ENCODE data around the gene APOF.
"Not testable (repeated sequence)": the region's sequence is repeated elsewhere in the genome, so short reads cannot be mapped to it uniquely, and the experiment has no call there.

APOF gene

GRCh38 chr12:56332512-56333196 is 30.0 kb downstream of the APOF start:
- DNase-seq (ENCODE audit: low spot score), result no peak

- no peak for DNase-seq (ENCODE audit: low spot score)
Measured at GRCh38 chr12:56330936-56331490, 31.6 kb downstream of the APOF start.

GRCh38 chr12:56326533-56326932 is 36.1 kb downstream of the APOF start:
- no peak for DNase-seq (ENCODE audit: low spot score)

- DNase-seq (ENCODE audit: low spot score), result no peak
Measured at GRCh38 chr12:56326126-56326525, 36.5 kb downstream of the APOF start.

GRCh38 chr12:56324206-56324605 is 38.5 kb downstream of the APOF start:
- DNase-seq (ENCODE audit: low spot score), result no peak

GRCh38 chr12:56321610-56322009 is 41.0 kb downstream of the APOF start:
- not testable (repeated sequence) for DNase-seq (ENCODE audit: low spot score)

GRCh38 chr12:56321027-56321426 is 41.6 kb downstream of the APOF start:
- no peak for DNase-seq (ENCODE audit: low spot score)

- no peak for DNase-seq (ENCODE audit: low spot score)
Measured at GRCh38 chr12:56317675-56318074, 45.0 kb downstream of the APOF start.

GRCh38 chr12:56315622-56316473 is 46.8 kb downstream of the APOF start, which contains the start of gene CNPY2:
Gene CNPY2, minus strand, starts transcription at chr12:56315988. Its CDS starts 771 bp downstream, at chr12:56315217.
- peak; percentile 96 for DNase-seq (ENCODE audit: low spot score)

- no peak for DNase-seq (ENCODE audit: low spot score)
Measured at GRCh38 chr12:56315249-56315621, 47.4 kb downstream of the APOF start.

GRCh38 chr12:56311003-56311402 is 51.7 kb downstream of the APOF start:
- DNase-seq (ENCODE audit: low spot score), result no peak
